Measurements from ENCODE around the gene WDR91.
A peak's percentile ranks its signal among the peaks of the same experiment; 100 is the strongest.
"Not testable (repeated sequence)": the region's sequence is repeated elsewhere in the genome, so short reads cannot be mapped to it uniquely, and the experiment has no call there.

Gene WDR91

GRCh38 chr7:135211179-135211945, at the start of gene WDR91:
Gene WDR91, minus strand, starts transcription at chr7:135211526. Its CDS starts 24 bp downstream, at chr7:135211502.
- DNase-seq (ENCODE audit: low spot score): peak; percentile 99

- no peak for DNase-seq (ENCODE audit: low spot score)
These were observed 49.1 kb upstream of the WDR91 start for GRCh38 chr7:135260470-135260869.

- no peak for DNase-seq (ENCODE audit: low spot score)
These were observed 48.4 kb upstream of the WDR91 start for GRCh38 chr7:135259702-135260101.

GRCh38 chr7:135258585-135258984, 47.3 kb upstream of the WDR91 start:
- DNase-seq (ENCODE audit: low spot score): no peak

- DNase-seq (ENCODE audit: low spot score): no peak
These were observed 46.5 kb upstream of the WDR91 start for GRCh38 chr7:135257790-135258189.

- DNase-seq (ENCODE audit: low spot score): no peak
These were observed 42.8 kb upstream of the WDR91 start for GRCh38 chr7:135253851-135254771.

- DNase-seq (ENCODE audit: low spot score): no peak
These were observed 40.4 kb upstream of the WDR91 start for GRCh38 chr7:135251496-135252391.

GRCh38 chr7:135248546-135248945, 37.2 kb upstream of the WDR91 start:
- DNase-seq (ENCODE audit: low spot score): no peak

GRCh38 chr7:135247746-135248471, 36.6 kb upstream of the WDR91 start:
- no peak for DNase-seq (ENCODE audit: low spot score)

GRCh38 chr7:135246191-135246825, 35.0 kb upstream of the WDR91 start:
- no peak for DNase-seq (ENCODE audit: low spot score)

- no peak for DNase-seq (ENCODE audit: low spot score)
These were observed 34.2 kb upstream of the WDR91 start for GRCh38 chr7:135245226-135246190.

- DNase-seq (ENCODE audit: low spot score): no peak
These were observed 30.9 kb upstream of the WDR91 start for GRCh38 chr7:135242096-135242684.

GRCh38 chr7:135240441-135240840, 29.1 kb upstream of the WDR91 start:
- no peak for DNase-seq (ENCODE audit: low spot score)

GRCh38 chr7:135239263-135239662, 27.9 kb upstream of the WDR91 start:
- DNase-seq (ENCODE audit: low spot score): no peak

- no peak for DNase-seq (ENCODE audit: low spot score)
These were observed 26.9 kb upstream of the WDR91 start for GRCh38 chr7:135238112-135238744.

- DNase-seq (ENCODE audit: low spot score): no peak
These were observed 25.4 kb upstream of the WDR91 start for GRCh38 chr7:135236727-135237126.

- DNase-seq (ENCODE audit: low spot score): no peak
These were observed 24.5 kb upstream of the WDR91 start for GRCh38 chr7:135235841-135236240.

- DNase-seq (ENCODE audit: low spot score): no peak
These were observed 23.4 kb upstream of the WDR91 start for GRCh38 chr7:135234727-135235126.

GRCh38 chr7:135234095-135234494, 22.8 kb upstream of the WDR91 start:
- not testable (repeated sequence) for DNase-seq (ENCODE audit: low spot score)

Measured in left forelimb (tissue), 1 donor.